ENCODE results near the gene PRR3.

The PRR3 gene

DNA sequence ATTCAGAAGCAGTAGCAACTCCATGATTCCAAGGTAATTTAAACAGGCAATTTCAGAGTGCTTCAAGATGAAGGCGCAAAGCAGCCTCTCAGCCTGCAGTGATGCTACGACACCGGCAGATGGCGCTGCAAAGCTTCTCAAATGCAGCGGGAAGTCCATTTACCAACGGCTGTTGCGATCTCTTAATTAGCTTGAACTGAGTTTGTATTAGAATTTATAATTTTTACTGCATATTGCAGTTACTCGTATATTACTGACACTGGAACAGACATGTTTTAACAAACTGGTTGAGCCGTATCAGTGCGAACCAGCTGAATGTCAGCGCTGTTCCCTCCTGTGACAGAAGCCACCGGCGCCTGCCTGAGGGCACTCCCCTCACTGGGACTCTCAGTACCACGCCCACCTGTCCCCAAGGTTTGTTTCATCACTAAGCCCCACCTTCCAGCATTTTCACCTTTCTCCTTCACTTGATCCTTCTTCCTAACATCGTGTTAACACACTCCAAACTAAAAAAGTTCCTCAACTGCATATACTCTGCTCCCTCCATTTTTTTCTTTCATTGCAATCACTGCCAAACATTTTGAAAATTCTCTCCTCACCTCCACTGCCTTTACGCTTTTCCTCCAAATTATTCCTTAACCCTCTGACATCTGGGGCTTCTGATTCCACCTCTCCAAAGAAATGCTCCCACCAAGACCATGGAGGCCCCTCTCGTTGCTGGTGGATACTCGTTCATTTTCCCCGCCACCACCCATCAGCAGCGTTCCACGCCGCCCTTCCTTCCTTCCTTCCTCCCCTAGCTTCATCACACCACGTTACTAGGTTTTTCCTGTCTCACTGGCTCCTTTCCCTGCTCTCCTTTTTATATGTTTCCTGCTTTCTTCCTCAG, 15.3 kb upstream of the PRR3 start:
- peak; percentile 78 to 79 for DNase-seq

DNA sequence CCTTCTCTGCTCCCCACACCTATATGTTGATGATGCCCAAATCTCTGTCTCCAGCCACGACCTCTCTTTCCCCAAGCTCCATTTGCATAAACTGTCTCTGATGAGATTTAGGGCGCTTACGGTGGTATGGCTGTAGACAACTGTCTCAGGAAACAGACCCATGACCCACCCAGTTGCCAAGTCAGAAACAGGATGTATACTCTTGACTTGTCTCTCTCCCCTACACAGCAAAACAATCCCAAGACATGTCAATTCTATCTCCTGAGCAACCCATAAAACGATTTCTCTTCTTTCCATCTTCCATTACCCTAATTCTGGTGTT, 14.7 kb upstream of the PRR3 start:
- peak in 1 of 2 donors; percentile 22 for DNase-seq

DNA sequence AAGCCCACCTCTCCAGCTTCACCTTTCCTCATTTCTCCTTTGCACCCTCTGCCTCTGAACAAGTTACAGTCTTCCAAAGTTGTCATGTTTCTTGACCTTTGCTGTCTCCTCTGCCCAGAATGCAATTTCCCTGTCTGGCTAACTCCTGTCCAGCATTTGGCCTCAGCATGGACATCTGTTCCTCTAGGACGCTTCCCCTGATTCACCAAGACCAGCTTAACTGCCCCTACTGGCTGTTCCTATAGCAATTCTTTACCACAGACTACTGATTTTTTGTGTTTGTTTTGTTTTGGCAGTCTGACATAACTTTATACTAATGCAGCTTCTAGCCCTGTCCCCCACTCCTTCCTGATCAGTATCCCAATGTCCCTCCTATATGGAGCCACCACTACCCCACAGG, 14.2 kb upstream of the PRR3 start:
- DNase-seq, result no peak

- peak; percentile 15 to 24 for DNase-seq
Observed at GRCh38 chr6:30543821-30544220, 13.3 kb upstream of the PRR3 start.

- DNase-seq, result peak; percentile 17 to 27
Observed at GRCh38 chr6:30544666-30545272, 12.3 kb upstream of the PRR3 start.

DNA sequence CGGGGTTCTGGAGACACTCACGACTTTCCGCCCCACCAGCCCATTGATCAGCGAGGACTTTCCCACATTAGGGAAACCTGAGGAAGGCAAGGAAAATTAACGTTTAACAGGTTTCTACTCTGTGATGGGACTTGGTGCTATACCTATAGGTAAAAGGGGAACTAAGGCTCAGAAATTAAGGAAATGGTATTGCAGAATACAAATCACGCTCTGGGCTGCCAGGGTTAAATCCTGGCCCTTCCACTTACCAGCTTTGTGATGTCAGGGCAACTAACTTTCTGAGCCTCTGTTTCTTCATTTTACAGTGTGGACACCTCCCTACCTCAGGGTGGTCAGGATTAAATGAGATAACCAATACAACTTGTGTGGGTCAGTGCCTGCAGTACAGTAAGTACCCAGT, 9.6 kb upstream of the PRR3 start:
- DNase-seq, result no peak

GRCh38 chr6:30548375-30548774, 8.7 kb upstream of the PRR3 start:
- DNase-seq, result no peak

DNA sequence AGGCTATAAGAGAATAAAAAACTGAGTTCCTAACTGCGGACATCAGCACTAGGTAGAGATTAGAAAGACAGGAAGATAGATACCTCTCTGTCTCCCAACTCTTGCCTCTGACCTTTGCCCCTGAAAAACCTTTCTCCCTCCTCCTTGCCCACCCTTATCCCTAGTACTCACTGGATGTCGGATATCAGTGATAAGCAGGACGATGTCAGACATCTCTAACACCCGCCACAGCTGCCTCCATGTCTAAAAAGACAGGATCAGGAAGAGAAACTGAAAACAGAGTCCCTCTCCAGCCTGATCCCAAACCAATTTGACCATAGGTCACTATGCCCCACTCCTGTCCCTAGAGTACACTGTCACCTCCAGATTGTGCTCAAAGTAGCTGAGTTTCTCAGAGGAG, 2.7 kb upstream of the PRR3 start:
- no peak for DNase-seq

DNA sequence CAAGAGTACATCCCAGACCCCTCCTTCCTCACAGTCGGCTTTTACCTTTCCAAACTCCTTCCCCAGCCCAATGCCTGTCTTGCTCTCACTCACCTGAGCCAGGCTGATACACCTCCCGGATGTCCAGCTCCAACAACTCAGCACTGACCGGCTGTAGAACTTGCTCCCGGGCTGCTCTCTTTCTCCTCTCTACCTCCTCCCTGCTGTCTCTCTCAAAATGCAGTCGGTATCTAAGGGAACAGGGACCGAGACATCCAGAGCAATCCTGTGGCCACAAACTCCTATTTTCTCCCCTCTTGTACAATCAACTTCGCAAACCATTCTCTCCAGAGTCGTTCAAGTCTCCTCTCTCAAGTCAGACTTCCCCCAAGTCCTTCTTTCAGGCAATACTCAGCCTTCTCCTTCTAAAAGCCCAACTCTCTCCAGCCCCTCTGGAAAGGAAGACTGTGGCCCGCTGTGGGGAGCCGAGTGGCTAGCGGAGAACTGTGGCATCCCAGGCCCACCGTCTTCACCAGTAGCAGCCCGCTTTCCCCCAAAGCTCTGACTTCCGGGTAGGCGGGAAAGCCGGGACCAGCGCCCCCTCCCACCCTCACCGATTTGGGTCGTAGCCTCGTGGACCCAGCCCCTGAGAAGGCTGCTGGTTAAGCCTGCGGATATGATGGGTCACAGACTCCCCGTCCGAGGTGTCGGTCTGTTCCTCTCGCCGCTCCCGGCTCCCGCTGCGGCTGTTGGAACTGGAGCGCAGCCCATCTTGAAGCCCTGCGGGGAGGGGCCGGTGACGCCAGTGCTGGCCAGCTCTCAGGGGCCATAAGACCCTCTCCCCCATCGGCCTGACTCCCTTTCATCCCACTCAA, 1.9 kb upstream of the PRR3 start:
- DNase-seq, result peak in 1 of 2 donors; percentile 11

DNA sequence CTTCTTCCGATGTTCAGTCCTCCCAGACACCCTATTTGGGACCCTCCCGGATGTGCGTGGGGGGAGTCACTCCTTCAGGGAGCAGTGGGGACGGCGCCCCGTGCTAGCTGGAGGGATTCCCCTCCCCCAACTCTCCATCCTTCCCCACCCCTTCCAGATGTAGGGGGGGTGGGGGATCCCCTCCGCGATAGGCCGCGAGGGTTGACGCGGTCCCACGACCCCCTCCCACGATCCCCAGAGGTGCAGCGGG, 1.4 kb upstream of the PRR3 start:
- no peak for DNase-seq

DNA sequence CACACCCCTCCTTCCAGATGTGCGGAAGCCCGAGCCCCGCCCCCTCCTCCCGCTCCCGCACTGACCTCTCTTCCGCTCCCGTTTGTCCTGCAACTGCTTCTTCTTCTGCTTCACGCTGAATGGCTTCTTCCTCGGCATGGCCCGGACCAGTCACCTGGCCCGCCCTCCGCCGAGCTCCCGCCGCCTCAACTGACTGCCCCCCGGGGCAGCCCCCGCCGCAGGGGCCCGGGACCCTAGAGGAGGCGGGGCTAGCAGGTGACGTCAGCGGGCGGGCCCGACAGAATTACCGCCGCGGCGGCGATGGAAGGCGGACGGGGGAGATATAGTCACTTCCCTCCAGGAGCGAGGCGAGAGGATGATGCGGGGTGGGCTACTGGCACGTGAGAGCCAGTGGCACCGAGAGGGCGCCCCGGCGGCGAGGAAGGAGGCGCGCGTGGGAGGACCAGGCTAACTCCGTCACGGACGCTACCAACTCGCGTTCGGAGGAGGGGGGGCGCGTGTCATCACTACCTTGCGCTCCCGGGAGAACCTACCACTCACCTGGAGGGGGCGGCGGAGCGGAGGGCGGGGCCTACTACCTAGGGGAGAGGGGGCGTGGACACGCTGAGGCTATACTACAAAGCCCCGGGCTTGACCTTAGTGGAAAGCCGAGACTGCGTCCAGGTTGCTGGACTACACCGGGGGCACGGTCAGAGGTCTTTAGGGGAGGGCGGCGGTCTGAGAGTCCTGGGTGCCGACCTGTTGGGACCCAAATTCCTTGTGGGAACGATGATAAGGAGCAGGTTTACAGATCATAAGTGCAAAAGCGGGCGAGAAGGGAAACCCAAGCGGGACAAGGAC, 809 bp upstream of the PRR3 start, which contains the start of gene GNL1:
Gene GNL1, minus strand, starts transcription at position 424 of the 840 bp plus-strand sequence. Its CDS starts 286 bp downstream, at position 138.
- peak; percentile 99 to 100 for DNase-seq

GRCh38 chr6:30557683-30557981, 537 bp downstream of the PRR3 start:
- peak; percentile 75 to 78 for DNase-seq

DNA sequence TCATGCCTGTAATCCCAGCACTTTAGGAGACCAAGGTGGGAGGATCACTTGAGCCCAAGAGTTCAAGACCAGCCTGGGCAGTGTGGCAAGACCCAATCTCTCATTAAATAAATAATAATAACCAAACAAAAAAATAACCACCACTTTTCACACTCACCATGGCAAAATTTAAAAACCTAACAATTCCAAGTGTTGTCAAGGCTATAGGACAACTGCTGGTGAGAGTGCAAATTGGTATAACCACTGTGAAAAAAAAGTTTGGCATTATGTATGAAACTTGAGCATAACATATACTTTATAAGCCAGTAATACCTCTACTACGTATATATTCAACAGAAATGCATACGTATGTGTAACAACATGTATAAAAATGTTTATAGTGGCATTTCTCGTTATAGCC, 3.8 kb downstream of the PRR3 start:
- no peak for DNase-seq

GRCh38 chr6:30562470-30563425, 5.7 kb downstream of the PRR3 start:
- DNase-seq, result no peak

DNA sequence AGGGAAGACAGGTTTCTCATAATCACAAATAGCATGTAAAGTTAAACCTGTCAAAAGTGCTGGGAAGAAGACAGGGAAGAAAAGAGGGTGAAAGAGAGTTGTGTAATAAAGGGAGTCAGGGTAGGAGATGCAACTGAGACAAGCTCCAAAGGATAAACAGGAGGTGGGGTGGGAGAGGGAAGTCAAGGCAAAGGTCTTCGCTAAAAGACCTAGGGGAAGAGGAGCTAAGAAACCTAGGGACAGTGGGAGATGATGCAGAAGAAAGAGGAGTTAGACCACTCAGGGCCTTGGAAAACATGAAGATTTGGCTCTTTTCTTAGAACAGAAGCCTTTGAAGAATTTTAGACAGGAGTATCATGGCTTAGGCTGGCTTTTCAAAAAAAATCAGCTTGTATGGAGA, 7.0 kb downstream of the PRR3 start:
- no peak for DNase-seq

GRCh38 chr6:30565772-30566171, 8.7 kb downstream of the PRR3 start:
- no peak for DNase-seq

GRCh38 chr6:30568245-30568644, 11.2 kb downstream of the PRR3 start:
- DNase-seq, result peak; percentile 12 to 27

GRCh38 chr6:30570263-30570662, 13.2 kb downstream of the PRR3 start:
- DNase-seq, result no peak

DNA sequence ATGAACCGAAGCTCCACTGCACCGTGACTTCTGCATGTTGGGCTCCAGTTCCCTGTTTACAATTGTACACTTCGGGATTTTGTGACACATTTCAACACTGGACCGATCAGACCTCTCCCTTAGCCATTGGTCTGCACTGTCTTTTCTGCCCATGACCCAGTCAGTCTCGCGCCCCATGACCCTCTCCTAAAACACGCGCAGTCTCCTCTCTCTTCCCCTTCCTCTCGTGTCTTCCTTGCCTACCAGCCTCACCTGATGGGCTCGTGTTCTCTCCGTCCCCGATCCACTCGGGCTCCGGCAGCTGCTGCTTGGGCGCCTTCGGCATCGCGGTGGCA, 13.6 kb downstream of the PRR3 start:
- no peak for DNase-seq

DNA sequence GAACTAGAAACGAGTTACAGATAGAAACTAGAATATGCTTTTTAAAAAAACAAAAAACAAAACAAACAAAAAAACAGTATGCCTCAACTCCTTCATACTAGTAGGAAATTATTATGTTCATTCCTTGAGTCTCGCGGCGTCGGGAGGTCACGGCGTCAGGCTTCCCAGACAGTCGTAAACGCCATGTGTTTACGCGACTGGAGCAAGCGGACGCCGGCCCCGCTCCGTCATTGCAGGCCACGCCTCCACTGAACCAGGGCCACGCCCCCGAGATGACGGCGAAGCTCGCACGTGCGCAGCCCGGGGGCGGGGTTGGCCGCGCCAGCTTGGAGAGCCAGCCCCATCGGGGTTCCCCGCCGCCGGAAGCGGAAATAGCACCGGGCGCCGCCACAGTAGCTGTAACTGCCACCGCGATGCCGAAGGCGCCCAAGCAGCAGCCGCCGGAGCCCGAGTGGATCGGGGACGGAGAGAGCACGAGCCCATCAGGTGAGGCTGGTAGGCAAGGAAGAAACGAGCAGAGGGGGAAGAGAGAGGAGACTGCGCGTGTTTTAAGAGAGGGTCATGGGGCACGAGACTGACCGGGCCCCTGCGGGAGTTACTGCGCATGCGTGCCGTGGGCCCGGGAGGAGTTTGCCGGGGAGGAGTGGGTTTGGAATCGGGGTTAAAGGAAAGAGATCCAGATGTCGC, 14.1 kb downstream of the PRR3 start, which contains the start of gene ABCF1:
Gene ABCF1, plus strand, starts transcription at position 368 of the 687 bp plus-strand sequence. Its CDS starts 46 bp downstream, at position 414.
- DNase-seq, result peak; percentile 99

DNA sequence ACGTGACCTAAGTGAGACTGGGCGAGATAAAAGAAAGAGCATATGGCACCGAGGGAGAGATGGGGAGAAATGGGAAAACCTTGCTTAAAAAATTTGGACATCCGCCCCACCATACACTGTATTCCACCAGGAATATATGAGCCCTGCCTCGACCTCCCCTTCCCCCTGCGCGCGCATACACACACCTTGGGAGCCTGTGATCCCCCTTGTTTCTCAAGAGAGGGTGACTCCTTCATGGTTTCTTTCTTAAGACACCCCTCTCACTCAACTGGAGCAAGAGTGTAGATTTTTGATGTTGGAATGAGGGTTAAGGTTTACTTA, 14.6 kb downstream of the PRR3 start:
- no peak for DNase-seq

Data from activated CD4-positive, alpha-beta T cell treated with anti-CD3 and anti-CD28 coated beads for 4 hours (primary cell).